COLO829 (cell line): ENCODE data around the gene ZCCHC13.
"Not testable (repeated sequence)": the region's sequence is repeated elsewhere in the genome, so short reads cannot be mapped to it uniquely, and the experiment has no call there.

ENCODE experiments used
- DNase-seq: peaks from one replicate; pipeline ENCODE4 v3.0.0; 2012; ENCODE audit warnings: low spot score

ZCCHC13 gene

DNA sequence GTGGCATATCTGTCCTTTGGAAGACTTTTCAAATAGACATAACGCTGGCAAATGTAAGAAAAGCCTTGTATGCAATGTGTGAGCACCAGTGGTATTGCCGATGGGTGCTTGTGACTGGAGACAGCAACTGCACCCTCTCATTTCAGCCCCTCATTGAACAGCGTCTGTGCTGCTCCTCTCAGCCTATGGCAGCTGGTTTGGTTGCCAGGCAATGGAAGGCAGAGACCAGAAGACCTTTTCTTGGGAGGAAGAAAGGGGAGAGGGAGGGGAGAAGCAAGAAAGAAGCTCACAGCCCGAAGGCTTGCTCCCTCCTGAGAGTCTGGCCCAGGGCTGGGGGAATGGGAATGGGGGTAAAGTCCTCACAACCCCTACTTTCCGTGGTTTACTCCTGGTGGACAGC is 20.2 kb downstream of the ZCCHC13 start:
- no peak for DNase-seq

DNA sequence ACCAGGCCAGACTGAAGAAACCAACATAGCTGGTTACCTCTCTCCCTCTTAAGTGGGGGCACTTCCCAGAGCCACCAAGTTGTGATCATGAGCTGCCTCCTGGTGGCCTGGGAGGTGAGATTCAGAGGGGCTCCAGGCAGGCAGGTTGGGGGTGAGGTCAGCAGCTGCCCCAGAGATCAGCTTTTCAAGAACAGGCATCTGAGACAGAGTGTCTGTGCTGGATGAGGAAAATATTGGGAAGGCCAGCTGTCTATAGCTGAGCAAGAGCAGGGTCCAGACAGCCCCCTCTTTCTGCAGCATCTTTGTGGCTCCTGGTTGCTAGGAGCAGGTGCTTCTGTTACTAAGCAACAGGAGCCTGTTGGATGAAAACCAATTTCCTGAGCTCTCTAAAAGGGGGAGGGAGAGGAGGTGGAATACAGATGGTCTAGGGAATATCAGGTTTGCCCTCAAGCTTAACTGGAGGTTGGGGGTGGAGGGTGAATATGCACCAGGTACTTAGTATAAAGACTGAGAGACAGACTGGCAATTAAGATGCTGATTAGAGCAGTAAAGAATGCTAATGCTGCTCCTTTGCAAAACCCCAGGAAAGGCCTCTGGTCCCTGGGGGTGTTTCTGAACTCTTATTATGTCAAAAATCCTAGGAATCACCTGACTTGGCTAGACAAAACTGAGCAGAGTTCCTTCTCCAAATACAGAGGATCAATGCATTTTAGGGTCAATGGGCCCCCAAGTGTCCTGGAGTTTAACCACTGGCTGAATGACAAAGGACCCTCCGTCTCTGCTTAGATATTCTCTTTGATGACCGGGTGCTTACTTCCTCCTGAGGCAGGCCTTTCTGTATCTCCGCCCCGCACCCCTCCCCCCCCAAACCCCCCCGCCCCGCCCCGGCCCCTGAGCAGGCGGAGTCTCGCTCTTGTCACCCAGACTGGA is 21.4 kb downstream of the ZCCHC13 start:
- no peak for DNase-seq

DNA sequence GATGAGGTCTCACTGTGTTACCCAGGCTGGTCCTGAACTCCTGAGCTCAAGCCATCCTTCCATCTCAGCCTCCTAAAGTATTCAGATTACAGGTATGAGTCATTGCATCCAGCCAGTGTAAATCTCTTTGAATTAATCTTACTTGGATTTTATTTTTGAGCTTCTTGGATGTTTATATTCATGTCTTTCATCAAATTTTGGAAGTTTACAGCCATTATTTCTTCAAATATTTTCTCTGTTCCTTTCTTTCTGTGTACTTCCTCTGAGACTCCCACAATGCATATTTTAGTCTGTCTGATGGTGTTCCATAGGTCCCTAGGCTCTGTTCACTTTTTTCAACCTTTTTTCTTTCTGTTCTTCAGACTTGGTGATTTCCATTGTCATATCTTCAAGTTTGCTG is 34.9 kb downstream of the ZCCHC13 start:
- DNase-seq: no peak

GRCh38 chrX:74340051-74340450 is 36.1 kb downstream of the ZCCHC13 start:
- no peak for DNase-seq

- DNase-seq: not testable (repeated sequence)
These were observed 38.2 kb downstream of the ZCCHC13 start for GRCh38 chrX:74342211-74342610.

- DNase-seq: peak; percentile 87
These were observed 39.6 kb downstream of the ZCCHC13 start for GRCh38 chrX:74343343-74344279.

DNA sequence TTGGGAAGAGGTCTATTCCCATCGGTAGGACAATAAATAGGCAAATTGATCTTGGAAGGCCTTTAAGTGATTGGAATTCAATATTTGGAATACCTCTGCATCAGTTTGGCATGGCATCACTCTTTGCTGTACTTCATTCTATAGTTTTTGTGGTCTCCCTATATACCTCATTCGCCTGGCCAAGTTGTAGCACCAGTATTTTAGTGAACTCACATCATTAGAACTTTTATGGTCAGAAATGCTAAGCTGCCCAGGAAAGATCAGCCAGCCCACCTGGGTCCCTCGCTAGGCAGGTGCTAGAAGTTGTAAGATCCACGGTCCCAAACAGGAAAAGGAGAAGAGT is 40.3 kb downstream of the ZCCHC13 start:
- DNase-seq: no peak

DNA sequence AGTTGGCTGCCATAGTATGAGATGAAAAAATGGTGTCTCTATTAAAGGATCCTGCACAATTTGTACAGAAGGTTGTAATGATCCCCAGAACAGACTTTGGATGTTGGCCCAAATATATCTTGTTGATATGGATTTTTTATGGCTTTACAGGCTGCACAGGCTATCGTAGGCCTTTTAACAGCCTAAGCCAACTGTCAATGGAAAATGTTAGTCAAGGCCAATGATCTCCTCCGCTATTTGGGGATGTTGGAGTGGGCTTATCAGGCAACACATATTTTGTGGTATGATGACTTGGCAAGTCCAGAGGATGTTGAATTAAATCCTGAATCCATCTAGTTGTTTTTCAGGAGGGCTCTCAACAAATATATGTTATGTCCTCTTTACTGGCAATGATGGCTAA is 42.1 kb downstream of the ZCCHC13 start:
- no peak for DNase-seq

GRCh38 chrX:74349387-74349786 is 45.4 kb downstream of the ZCCHC13 start:
- DNase-seq: peak; percentile 35

DNA sequence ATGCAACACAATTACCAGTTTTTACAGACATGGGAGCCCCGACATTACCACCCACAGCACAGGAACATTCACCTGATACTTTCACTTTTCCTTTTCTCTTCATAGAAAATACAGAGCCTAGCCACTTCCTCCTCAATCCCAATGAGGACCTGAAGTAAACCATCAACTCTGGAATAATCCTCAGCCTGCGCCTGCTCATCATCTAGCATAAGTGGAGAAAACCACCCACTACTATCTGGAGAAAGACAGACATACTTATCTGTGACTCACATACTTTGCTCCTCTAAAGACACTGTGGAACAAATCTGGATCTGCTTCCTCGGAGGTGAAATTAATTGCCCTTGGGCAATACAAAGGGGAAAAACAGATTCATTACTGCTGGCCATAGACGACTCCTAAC is 47.8 kb downstream of the ZCCHC13 start:
- DNase-seq: no peak

GRCh38 chrX:74353984-74354383 is 50.0 kb downstream of the ZCCHC13 start:
- DNase-seq: no peak
